ENCODE results near the gene STXBP6.

The STXBP6 gene

GRCh38 chr14:24849471-24849870 is 200.5 kb downstream of the STXBP6 start:
- no peak overlapping the region for H3K4me3 ChIP-seq (ENCODE audit: low read depth, low read length)
- DNase-seq (ENCODE audit: low read depth), result peak; percentile 48
- TF ChIP-seq, protein P1, sequence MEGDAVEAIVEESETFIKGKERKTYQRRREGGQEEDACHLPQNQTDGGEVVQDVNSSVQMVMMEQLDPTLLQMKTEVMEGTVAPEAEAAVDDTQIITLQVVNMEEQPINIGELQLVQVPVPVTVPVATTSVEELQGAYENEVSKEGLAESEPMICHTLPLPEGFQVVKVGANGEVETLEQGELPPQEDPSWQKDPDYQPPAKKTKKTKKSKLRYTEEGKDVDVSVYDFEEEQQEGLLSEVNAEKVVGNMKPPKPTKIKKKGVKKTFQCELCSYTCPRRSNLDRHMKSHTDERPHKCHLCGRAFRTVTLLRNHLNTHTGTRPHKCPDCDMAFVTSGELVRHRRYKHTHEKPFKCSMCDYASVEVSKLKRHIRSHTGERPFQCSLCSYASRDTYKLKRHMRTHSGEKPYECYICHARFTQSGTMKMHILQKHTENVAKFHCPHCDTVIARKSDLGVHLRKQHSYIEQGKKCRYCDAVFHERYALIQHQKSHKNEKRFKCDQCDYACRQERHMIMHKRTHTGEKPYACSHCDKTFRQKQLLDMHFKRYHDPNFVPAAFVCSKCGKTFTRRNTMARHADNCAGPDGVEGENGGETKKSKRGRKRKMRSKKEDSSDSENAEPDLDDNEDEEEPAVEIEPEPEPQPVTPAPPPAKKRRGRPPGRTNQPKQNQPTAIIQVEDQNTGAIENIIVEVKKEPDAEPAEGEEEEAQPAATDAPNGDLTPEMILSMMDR (conservative IDR thresholded peaks at IDR 0.05; ENCODE audit: low read depth, low read length), result no peak

- no peak overlapping the region for H3K4me3 ChIP-seq (ENCODE audit: low read depth, low read length)
- DNase-seq (ENCODE audit: low read depth), result peak; percentile 84
- TF ChIP-seq, protein P1 (conservative IDR thresholded peaks at IDR 0.05; ENCODE audit: low read depth, low read length), result no peak
Measured at GRCh38 chr14:24848102-24848790, 201.7 kb downstream of the STXBP6 start.

- no peak overlapping the region for H3K4me3 ChIP-seq (ENCODE audit: low read depth, low read length)
- TF ChIP-seq, protein P1 (conservative IDR thresholded peaks at IDR 0.05; ENCODE audit: low read depth, low read length), result no peak
- DNase-seq (ENCODE audit: low read depth), result no peak
Measured at GRCh38 chr14:24847568-24848095, 202.3 kb downstream of the STXBP6 start.

GRCh38 chr14:24846261-24846660 is 203.7 kb downstream of the STXBP6 start:
- no peak overlapping the region for H3K4me3 ChIP-seq (ENCODE audit: low read depth, low read length)
- no peak for DNase-seq (ENCODE audit: low read depth)
- TF ChIP-seq, protein P1 (conservative IDR thresholded peaks at IDR 0.05; ENCODE audit: low read depth, low read length), result no peak

- DNase-seq (ENCODE audit: low read depth), result no peak
- TF ChIP-seq, protein P1 (conservative IDR thresholded peaks at IDR 0.05; ENCODE audit: low read depth, low read length), result no peak
- H3K4me3 ChIP-seq (ENCODE audit: low read depth, low read length), result no peak overlapping the region
Measured at GRCh38 chr14:24845851-24846250, 204.1 kb downstream of the STXBP6 start.

GRCh38 chr14:24844011-24844410 is 205.9 kb downstream of the STXBP6 start:
- no peak overlapping the region for H3K4me3 ChIP-seq (ENCODE audit: low read depth, low read length)
- no peak for DNase-seq (ENCODE audit: low read depth)
- TF ChIP-seq, protein P1 (conservative IDR thresholded peaks at IDR 0.05; ENCODE audit: low read depth, low read length), result no peak

DNA sequence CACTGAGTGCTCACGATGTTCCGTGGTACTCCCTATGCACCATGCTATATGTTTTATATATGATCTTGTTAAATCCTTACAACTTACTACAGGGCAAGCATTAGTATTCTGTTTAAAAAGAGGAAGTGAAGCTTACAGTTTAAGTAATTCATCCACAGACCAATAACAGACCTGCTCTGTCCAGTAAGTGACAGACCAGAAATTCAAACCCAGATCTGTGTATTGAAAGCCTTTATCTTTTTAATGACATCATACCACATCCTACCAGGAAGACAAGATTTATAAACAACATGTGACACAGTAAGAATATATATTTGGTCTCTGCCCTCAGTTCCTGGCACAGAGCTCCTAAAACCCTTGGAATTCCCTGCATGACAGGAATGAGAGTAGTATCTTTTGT is 206.5 kb downstream of the STXBP6 start:
- DNase-seq (ENCODE audit: low read depth), result no peak
- H3K4me3 ChIP-seq (ENCODE audit: low read depth, low read length), result no peak overlapping the region

More for the DNA sequence above, 206.5 kb downstream of the STXBP6 start:
- TF ChIP-seq, protein P1 (conservative IDR thresholded peaks at IDR 0.05; ENCODE audit: low read depth, low read length), result no peak
